ENCODE data around the gene ARHGAP23.
"Not testable (repeated sequence)": the region's sequence is repeated elsewhere in the genome, so short reads cannot be mapped to it uniquely, and the experiment has no call there.

The ARHGAP23 gene

GRCh38 chr17:38420518-38420917, 7.7 kb upstream of the ARHGAP23 start:
- no peak for DNase-seq (ENCODE audit: low spot score)
- FAIRE-seq = no peak

GRCh38 chr17:38421171-38421841, 7.0 kb upstream of the ARHGAP23 start:
- FAIRE-seq = no peak
- no peak for DNase-seq (ENCODE audit: low spot score)

GRCh38 chr17:38421871-38422827, 6.1 kb upstream of the ARHGAP23 start:
- no peak for FAIRE-seq
- DNase-seq (ENCODE audit: low spot score) = no peak

DNA sequence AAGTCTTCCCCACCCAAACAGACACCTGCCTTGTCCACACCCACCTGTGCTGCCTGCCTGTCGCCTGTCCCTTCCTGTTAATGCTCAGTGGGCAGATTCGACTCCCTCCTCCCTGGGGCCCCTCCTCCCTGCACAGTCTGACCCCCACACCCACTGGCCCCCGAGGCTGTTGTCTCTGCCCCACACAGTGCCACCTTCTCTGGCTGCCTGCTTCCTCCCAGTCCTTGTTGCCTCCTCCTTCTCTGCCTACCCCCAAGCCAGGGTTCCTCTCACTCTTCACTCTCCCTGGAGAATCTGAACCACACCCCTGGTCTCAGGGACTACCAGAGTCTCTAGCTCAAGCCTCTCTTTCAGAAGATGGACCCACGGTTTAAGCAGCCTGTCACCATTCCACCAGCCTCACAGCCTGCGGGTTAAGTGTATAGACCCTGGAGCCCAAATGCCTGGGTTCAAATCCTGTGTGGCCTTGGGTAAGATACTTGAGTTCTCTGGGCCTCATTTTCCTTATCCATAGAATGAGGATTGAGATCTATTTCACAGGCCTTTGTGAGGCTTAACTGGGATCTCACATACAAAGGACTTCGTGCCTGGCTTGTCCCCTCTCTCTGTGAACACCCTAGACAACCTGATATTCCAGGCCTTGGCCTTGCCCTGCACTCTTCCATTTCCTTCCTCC, 3.8 kb upstream of the ARHGAP23 start:
- FAIRE-seq = no peak
- DNase-seq (ENCODE audit: low spot score) = no peak

DNA sequence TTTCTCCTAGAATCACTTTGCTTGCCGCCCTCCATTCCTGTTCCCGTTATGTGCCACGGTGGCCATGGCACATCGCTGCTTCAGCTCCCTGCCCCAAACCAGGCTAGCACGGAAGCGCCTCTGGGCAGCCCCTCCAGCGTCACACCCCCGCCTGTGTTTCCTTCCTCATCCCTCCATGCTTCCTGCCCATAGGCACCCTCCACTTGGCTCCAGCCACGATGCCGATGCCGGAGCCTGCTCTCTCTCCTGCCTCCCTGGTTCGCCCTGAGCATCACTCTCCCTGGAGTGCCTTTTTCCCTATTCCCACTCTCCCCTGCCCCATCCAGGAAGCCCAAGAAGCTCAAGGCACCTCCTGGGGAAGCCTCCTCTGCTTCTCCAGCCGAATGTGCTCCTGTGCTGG, 3.2 kb upstream of the ARHGAP23 start:
- FAIRE-seq = no peak
- DNase-seq (ENCODE audit: low spot score) = no peak

- DNase-seq (ENCODE audit: low spot score) (no peak), FAIRE-seq (no peak)
These were observed 2.5 kb upstream of the ARHGAP23 start for GRCh38 chr17:38425744-38426143.

DNA sequence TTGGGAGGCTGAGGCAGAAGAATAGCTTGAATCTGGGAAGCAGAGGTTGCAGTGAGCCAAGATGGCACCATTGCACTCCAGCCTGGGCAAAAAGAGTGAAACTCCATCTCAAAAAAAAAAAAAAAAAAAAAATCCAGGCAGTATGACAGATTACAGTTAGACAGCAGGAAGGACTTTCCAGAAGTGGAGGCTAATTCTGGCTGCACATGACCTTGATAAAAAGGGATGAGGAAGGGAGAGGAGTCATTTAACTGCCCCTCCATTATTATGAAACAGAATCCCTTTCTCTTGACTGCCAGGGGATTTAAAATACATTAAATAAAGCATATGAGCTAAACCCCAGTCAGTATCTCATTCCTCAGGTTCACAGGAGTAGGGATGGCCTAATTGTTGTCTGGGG, 1.8 kb upstream of the ARHGAP23 start:
- FAIRE-seq (no peak), DNase-seq (ENCODE audit: low spot score) (no peak)

- DNase-seq (ENCODE audit: low spot score) (no peak), FAIRE-seq (no peak)
These were observed 909 bp upstream of the ARHGAP23 start for GRCh38 chr17:38427160-38427949.

DNA sequence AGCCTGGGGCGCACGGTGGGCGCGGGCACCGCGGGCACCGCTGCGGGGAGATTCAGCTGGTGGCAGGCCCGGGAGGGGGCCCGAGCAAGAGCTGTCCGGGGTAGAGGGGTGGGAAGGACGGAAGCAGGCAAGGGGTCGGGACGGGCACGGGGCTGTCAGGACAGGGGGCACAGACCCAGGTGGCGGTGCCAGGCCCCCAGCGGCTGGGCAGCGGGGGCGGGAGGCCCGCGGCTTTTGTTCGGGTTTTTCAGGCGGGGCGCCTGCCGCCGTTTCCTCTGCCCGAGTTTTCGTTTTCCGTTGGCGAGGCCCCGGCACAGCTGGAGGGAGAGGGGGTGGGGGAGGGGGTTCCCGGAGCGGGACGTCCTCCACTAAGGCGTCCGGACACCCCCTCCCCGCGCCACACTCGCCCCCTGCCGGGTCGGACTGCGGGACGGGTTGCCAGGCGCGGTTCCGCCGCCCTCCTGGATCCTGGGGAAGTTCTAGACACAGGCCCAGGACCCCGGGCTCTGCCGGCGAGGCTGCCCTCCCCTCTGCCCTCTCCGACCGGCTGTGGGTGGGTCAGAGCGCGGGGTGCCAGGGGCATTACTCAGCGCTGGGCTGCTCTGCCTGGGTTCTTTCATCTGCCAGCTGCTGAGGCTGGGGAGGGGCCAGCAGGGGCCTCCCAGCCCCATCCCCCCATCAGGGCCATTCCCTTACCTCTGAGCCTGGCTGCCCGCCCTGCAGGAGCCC, 543 bp downstream of the ARHGAP23 start:
- FAIRE-seq (no peak), DNase-seq (ENCODE audit: low spot score) (peak; percentile 43)

GRCh38 chr17:38429476-38430100, 1.3 kb downstream of the ARHGAP23 start:
- no peak for FAIRE-seq

GRCh38 chr17:38430316-38430715, 2.1 kb downstream of the ARHGAP23 start:
- DNase-seq (ENCODE audit: low spot score) = no peak

More at GRCh38 chr17:38429476-38430100, 1.3 kb downstream of the ARHGAP23 start:
- no peak for DNase-seq (ENCODE audit: low spot score)

DNA sequence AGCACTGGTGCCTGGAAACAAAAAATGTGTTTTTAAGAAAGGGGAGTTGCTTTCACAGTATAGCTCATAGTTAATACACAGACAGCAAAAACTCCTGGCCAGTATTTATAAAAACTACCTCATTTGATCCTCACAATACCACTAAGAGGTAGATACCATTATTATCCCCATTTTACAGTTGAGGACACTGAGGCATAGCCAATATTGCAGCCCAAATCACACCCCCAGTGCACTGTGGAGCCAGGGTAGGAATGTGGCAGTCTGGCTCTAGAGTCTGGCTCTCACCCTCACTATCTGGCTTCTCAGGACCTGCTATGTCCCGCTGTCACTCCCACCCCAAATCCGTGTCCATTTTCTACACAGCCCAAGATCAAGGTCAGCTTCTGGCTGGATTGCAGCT, 2.6 kb downstream of the ARHGAP23 start:
- DNase-seq (ENCODE audit: low spot score) (no peak), FAIRE-seq (no peak)

More at GRCh38 chr17:38430316-38430715, 2.1 kb downstream of the ARHGAP23 start:
- no peak for FAIRE-seq

- DNase-seq (ENCODE audit: low spot score) = no peak
- no peak for FAIRE-seq
These were observed 3.3 kb downstream of the ARHGAP23 start for GRCh38 chr17:38431346-38432145.

- FAIRE-seq (no peak), DNase-seq (ENCODE audit: low spot score) (no peak)
These were observed 6.0 kb downstream of the ARHGAP23 start for GRCh38 chr17:38434178-38434665.

DNA sequence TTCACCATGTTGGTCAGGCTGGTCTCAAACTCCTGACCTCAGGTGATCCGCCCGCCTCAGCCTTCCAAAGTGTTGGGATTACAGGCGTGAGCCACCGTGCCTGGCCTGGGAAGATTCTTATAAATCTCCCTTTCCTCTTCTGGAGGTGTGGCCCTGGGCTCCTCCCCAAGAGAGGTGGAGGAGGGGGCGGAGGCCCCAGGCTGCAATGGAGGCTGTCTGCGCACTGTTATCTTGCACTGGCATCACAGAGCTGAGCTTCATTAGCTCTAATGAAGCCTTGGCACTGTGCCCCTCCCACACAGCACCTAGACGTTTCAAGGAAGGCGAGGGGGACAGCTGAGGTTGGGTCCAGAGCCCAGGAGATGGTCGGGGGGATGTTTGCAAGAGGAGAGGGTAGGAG, 7.5 kb downstream of the ARHGAP23 start:
- FAIRE-seq = no peak
- DNase-seq (ENCODE audit: low spot score) = no peak

GRCh38 chr17:38436386-38436785, 8.1 kb downstream of the ARHGAP23 start:
- FAIRE-seq (no peak), DNase-seq (ENCODE audit: low spot score) (no peak)

DNA sequence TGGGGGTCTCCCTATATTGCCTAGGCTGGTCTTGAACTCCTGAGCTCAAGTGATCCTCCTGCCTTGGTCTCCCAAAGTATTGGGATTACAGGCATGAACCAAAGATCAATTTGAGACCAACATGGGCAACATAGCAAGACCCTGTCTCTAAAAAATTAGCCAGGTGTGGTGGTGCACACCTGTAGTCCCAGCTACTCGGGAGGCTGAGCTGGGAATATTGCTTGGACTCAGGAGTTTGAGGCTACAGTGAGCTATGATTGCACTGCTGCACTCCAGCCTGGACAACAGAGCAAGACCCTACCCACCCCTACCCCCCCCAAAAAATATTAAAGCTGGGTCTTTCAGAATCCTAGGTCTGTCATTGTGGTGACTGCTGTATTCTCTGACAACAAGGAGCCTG, 9.0 kb downstream of the ARHGAP23 start:
- not testable (repeated sequence) for FAIRE-seq; DNase-seq (ENCODE audit: low spot score)

DNA sequence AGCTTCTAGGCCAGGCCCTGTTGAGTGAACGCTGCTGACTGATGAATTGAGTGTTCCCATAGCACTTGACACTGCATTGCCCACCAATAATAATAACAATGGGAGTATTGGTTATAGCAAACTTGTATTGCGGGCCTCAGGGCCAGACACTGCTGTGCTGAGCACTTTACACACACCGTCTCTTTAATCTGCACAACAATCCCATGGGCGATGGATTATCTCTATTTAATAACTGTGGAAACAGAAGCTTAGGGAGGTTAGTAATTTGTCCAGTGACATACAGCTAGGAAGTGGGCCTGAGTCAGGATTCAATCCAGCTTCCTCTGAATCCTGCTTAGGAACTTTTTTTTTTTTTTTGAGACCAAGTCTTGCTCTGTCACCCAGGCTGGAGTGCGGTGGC, 11.2 kb downstream of the ARHGAP23 start:
- FAIRE-seq (no peak), DNase-seq (ENCODE audit: low spot score) (no peak)
